HG02943 (cell line): ENCODE measurements around the gene CDT1.

Experiments used
- ATAC-seq: cut with Tn5 transposase; IDR thresholded peaks from one replicate; pipeline ENCODE4 v1.9.1; 2021; ENCODE audit warnings: mild to moderate bottlenecking, low read depth, moderate library complexity; ENCODE audit not compliant: unreplicated experiment

The CDT1 gene

DNA sequence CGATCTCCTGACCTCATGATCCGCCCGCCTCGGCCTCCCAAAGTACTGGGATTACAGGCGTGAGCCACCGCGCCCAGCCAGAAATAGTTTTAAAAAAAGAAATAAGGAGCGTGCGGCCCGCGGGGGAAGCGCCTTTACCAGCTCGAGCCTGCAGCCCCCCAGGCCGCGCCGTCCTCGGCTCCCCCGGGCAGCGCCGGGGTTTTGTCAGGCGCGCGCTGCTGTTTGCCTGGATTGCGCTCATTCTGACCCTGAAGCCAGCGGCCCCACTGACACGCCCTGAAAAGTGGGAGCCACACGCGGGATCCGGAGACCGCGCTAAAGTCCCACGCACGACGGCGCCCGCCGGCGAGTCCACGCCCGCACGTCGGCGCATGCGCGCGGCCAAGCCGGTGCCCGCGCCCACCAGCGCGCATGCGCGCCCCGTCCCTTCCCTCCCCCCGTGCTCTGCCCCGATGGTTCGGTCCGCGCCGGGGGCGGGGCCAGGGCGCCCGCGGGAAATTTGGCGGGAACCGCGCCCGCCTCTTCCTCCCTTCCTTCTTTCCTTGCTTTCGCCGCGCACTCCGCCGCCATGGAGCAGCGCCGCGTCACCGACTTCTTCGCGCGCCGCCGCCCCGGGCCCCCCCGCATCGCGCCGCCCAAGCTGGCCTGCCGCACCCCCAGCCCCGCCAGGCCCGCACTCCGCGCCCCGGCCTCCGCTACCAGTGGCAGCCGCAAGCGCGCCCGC is at the start of gene CDT1:
Gene CDT1, plus strand, starts transcription at position 526 of the 724 bp plus-strand sequence. Its CDS starts 43 bp downstream, at position 569.
- peak; percentile 42 for ATAC-seq

- ATAC-seq = no peak
Observed at GRCh38 chr16:88754109-88754911, 49.3 kb upstream of the CDT1 start.

DNA sequence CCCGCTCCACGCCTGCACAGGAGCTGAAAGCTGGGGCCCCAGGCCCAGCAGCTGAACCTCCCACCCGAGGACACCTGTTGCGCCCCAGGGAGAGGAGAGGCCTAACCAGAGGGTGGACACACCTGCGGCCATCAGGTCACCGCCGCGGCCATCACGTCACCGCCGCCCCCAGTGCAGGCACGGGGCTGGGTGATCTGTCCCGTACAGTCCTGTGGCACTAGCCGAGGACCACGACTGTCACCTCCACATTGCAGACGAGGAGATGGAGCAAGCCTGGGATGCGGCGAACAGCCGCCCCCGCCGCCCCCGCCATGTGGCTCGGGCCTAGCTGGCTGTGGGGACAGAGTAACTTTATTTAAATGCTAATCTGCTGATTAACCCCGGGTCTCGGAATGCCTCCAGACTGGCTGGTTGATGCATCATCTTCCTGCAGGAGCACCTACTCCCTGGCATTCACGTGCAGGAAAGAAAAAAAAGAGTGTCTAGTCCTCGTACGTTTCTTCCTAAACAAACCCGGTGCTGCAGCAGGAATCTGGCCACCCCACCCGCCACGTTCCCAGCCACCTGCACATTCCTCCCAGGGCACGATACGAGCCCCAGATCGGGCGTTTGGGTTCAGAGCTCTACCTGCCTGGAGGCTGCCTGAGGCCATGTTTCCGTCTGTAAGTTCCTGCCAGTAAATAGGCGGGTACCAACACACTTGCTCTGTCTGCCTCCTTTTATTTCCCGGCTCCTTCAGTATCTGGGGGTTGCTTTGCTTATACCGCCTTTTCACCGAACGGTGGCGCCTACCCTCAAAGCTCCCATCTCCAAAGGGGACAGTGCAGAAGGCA is 48.5 kb upstream of the CDT1 start:
- no peak for ATAC-seq

DNA sequence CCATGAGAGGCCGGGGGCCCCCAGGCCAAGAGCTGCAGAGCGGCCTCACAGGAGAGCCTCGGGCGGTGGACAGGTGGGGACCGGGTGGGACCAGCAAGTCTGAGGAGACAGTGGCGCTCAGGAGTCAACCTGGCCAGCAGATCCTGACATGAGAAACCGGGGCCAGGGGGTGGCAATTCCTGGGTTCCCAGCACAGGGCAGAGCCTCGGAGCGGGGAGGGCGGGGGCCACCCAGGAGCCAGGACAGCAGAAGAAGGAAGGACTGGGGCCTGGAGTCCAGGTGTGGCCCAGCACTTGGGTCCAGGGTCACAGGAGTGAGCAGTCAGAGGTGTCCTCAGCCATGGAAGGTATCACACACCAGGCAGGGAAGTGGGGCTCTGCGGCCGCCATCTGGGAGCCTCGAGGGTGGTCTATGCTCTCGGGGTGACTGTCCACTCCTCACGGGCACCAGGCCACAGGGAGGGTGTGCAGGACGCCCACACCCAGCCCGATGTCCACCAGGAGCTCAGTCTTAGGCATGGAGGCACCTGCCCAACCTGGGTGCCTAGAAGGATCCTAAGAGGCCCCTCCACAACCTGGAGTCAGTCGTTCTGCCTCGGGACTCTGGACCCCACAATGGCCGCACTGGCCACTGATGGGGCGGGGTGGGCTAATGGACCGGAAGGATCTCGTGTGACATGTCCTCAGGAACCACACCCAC is 47.7 kb upstream of the CDT1 start:
- no peak for ATAC-seq

GRCh38 chr16:88758227-88758943 is 45.2 kb upstream of the CDT1 start:
- no peak for ATAC-seq

DNA sequence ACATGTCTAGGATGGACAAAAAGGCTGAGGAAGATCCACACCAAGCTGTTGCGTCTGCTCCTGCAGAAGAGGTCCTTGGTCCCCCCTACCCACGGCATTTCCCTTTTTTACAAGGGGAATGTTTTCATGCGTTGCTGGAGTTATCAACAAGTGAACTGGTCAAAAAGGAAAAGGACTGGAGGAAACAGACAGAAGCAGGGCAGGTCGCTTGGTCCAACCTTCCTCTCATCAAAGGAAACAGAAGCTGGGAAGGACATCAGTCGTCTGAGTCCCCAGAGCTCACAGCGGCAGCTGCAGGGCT is 44.7 kb upstream of the CDT1 start:
- ATAC-seq = no peak

- ATAC-seq = no peak
Observed at GRCh38 chr16:88759245-88759975, 44.2 kb upstream of the CDT1 start.

DNA sequence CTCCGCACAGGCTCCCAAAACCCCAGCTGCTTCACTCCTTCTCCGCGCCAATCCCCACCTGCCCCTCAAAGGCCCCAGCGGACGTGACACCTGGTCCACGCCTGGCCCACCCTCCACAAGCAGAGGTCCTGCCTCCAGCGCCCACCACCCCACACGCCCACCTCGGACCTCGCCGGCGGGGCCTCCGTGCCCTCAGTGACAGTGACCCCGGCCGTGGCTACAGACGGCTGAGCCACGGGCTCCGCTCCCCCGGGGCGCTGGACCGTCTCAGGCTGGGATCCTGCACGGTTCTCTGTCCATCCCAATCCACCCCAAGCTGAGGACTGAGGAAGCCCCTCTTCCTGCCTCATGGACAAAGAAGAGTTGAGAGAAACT is 43.6 kb upstream of the CDT1 start:
- ATAC-seq = no peak

DNA sequence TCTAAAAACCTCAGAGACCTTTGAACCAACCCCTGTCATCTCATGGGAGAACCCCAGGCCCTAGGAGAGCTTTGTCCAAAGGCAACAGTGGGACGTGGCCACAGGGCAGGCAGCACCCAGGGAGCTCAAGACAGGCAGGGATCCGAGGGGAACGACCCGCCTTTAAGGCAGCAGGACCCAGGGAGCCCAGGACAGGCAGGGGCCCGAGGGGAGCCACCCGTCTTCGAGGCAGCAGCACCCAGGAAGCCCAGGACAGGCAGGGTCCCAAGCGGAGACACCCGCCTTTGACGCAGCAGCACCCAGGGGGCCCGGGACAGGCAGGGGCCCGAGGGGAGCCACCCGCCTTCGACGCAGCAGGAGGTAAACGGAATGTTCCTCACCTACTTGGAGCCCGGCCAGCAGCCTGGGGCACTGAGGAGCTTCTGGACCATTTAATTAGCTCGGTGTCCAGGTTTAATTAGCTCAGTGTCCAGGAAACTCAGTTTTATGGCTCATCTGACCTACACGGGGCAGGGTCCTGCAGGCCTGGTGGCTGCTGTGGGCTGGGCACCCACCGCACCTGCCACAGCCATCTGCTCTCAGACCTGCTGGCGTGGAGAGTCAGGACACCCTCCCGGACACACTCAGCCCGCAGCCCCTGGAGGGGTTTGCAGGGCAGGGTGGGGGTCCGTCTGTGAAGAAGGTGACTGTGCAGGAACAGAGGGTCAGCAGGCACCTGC is 43.0 kb upstream of the CDT1 start:
- no peak for ATAC-seq

- no peak for ATAC-seq
Observed at GRCh38 chr16:88761143-88761534, 42.5 kb upstream of the CDT1 start.

- no peak for ATAC-seq
Observed at GRCh38 chr16:88761830-88762229, 41.8 kb upstream of the CDT1 start.

DNA sequence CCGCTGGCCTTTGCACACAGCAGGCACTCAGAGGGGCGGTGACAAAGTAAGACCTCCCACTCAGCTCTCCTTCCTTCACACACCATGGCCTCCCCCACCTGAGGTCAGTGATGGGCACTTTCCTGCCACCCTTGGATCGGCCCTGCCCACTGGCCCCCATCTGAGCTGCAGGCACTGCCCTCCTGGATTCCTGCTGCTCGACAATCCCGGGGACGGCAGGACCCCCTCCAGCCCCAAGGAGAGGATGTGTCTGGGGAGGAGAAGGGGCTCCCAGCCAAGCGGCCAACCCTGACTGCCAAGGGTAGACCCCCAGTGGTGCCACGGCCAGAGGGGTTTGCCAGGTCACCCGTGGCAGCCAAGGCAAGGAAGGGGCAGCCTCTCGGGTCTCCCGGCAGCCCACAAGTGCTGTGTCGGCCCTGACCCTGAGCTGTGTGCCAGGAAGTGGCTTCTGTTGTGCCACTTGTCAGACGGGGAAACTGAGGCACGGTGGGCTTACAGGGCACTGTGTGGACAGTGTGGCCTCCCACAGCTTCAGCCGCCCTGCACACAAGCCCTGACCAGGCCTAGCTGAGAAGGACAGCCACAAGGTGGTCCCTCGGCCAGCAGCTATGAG is 41.2 kb upstream of the CDT1 start:
- ATAC-seq = no peak

DNA sequence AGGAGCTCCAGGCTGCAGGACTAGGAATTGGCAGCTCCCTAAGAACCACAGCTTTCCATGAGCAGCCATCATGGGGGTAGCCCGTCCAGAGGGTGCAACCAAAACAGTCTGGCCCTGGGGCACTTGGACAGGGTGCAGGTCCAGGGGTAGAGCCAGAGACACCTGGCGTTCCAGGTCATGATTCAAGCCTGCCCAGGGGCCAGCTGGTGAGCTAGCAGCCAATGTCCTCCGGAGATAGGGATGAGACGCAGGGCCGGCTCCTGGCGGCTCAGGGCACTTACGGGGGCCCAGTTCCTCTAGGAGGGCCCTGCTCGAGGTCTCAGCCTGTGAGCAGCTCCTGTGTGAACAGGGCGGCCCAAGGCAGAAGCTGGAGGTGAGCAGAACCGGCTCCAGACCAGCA is 40.6 kb upstream of the CDT1 start:
- ATAC-seq = no peak

DNA sequence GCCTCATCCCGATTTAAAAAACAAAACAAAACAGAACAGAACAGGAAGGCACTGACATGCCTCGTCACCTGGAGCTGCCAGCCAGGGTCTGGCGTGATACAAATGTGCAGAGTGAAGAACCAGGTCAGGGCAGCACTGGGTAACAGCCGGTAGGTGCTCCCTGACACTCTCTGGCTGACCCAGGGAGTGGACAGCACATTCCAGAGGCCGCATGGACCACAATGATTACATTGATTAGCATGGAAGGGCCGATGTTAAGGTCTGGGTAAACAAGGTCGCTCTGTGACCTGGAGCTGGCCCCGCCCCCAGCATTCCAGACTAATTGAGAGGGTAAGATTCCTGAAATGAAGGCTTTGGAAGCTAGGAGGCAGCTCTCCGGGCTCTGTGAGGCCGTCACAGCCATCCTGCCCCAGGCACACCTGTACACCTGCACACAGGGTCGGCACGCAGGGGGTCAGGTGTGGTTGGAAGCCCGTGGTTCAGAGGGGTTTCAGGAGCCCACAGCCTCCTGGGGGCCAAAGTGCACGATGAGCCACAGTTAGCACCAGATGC is 40.0 kb upstream of the CDT1 start:
- ATAC-seq = no peak

DNA sequence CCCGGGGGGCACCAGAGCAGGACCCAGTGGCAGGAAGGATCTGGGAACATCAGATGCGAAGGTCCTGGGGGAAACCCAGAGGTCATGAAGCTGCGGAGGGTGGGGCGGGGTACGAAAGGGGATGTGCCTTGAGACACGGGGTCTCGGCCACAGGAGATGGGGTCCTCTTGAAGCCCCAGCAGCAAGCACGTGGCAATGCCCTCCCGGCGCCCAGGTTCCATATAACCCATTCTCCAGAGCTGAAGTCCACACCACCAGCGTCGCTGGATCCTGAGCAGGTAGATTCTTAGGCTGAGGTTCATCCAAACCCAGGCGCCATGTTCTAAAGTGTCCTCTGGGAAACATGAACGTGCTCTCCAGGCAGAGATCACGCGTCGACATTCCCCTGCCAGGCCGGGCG is 39.5 kb upstream of the CDT1 start:
- no peak for ATAC-seq

- no peak for ATAC-seq
Observed at GRCh38 chr16:88764913-88765349, 38.7 kb upstream of the CDT1 start.

DNA sequence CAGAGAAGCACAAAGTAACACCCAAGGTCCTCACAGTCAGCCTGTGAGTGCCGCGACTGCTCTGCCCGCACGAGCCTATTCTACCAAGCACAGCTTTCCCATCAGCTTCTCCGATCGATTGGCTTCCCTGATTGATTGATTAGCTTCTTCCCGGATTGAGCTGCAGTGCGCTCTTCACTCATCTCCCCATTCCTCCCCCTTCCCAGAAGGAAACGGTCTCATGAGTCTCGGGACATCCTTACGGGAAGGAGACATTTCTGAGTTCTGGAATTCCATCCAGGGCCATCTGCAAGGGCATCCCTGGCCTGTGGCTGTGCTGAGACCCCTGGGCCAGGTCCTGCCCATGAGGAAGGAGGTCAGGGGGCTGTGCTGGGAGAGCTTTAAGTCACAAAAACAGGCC is 36.6 kb upstream of the CDT1 start:
- no peak for ATAC-seq

- ATAC-seq = no peak
Observed at GRCh38 chr16:88767546-88768070, 36.0 kb upstream of the CDT1 start.
